Upper lobe of left lung (tissue), 6 donors: ENCODE measurements around the gene LRP2BP. TPM values are rescaled to one million over a fixed set of nuclear protein-coding genes. Genes with fewer than 3 reads are reported as not detected.
"Not testable (repeated sequence)": the region's sequence is repeated elsewhere in the genome, so short reads cannot be mapped to it uniquely, and the experiment has no call there.

ENCODE experiments used
- ATAC-seq, 2 donors: fragments of 200-7000 bp; cut with Tn5 transposase; one replicate each; pipeline ENCODE4 v1.9.1; 2022; ENCODE audit warnings: mild to moderate bottlenecking in 2 of 2, moderate library complexity in 2 of 2; ENCODE audit not compliant: low FRiP score in 2 of 2
- DNase-seq, 2 donors: peaks; one replicate each; pipeline ENCODE4 v3.0.0-alpha.2; 2019 to 2020
- H3K27ac ChIP-seq, 4 donors: fragments of 200-600 bp; sonication (generic); one replicate each; pipeline ENCODE4 v1.5.1; 2016 to 2019
- H3K27me3 ChIP-seq, 4 donors: fragments of 200-600 bp; sonication (generic); one replicate each; pipeline ENCODE4 v1.5.1; 2017 to 2019
- H3K36me3 ChIP-seq, 4 donors: fragments of 200-600 bp; sonication (generic); one replicate each; pipeline ENCODE4 v1.5.1; 2016 to 2019
- H3K4me1 ChIP-seq, 4 donors: fragments of 200-600 bp; sonication (generic); one replicate each; pipeline ENCODE4 v1.5.1; 2018 to 2019
- H3K4me3 ChIP-seq, 4 donors: fragments of 200-600 bp; sonication (generic); one replicate each; pipeline ENCODE4 v1.5.1; 2017 to 2019; ENCODE audit warnings: mild to moderate bottlenecking in 2 of 4, moderate library complexity in 1 of 4
- H3K9me3 ChIP-seq, 4 donors: fragments of 200-600 bp; sonication (generic); one replicate each; pipeline ENCODE4 v1.5.1; 2018 to 2019
- CTCF ChIP-seq, 6 experiments: fragments of 450-650 bp in 4 of 6; fragments of 200-600 bp in 2 of 6; sonication (generic) in 2 of 6; IDR thresholded peaks; one replicate each; pipeline ENCODE4 v1.5.1; 2016 to 2019; ENCODE audit warnings: antibody characterized with exemption in 6 of 6
- EP300 ChIP-seq, 4 donors: sonication (generic); formaldehyde crosslinking; IDR thresholded peaks; one replicate each; pipeline ENCODE4 v1.5.1; 2017; ENCODE audit warnings: antibody characterized with exemption in 4 of 4, control low read depth in 2 of 4
- POLR2A ChIP-seq, 4 donors: fragments of 450-650 bp; IDR thresholded peaks; one replicate each; pipeline ENCODE4 v1.5.1; 2016 to 2017; ENCODE audit warnings: antibody characterized with exemption in 4 of 4, mild to moderate bottlenecking in 2 of 4
- POLR2AphosphoS5 ChIP-seq, 2 donors: sonication (generic); formaldehyde crosslinking; IDR thresholded peaks; one replicate each; pipeline ENCODE4 v1.5.1; 2017; ENCODE audit warnings: antibody characterized with exemption in 2 of 2
- WGBS, 2 donors: methylation state at CpG; one replicate each; pipeline ENCODE4 v1.1.5; 2017 to 2018; 5-methylcytosine and 5-hydroxymethylcytosine counted together
- total RNA-seq, 6 donors: library from RNA; depleted of rRNA in 4 of 6; stranded (reverse); fragments of >200 nt in 4 of 6; gene quantifications; one replicate each; pipeline versions ENCODE4 v1.1.0 to v1.2.1, GENCODE V29; 2016 to 2021
- donor health status: DM: no; HTN: no; CAD: no; lungs with moderate emphysema.
- donor health status: DM: no; HTN: yes; CAD: no; lungs with severe emphysema.

Gene LRP2BP
- total RNA-seq, 6 donors from 2014 or later = 0.40 to 4.7 (median 1.3) TPM

GRCh38 chr4:185328586-185328985 lies 67.1 kb downstream of the LRP2BP start:
- Histone ChIP-seq H3K36me3 (peaks cover 0 to 5% (median under 1%) of the 10 kb centered on the region in 4 donors), H3K9me3 (no peaks in the 10 kb centered on the region), H3K4me1 (no peaks in the 10 kb centered on the region), H3K4me3 (no peak overlapping the region), H3K27me3 (no peaks in the 10 kb centered on the region), H3K27ac (no peak overlapping the region)
- 95 to 98% methylated on average over 7 of the region's 7 CpGs for WGBS, 2 donors
- DNase-seq (no peak), ATAC-seq (no peak)
- TF ChIP-seq POLR2A (IDR thresholded peaks at IDR 0.05) = no peak
- TF ChIP-seq POLR2AphosphoS5 (IDR thresholded peaks at IDR 0.05) = no peak
- TF ChIP-seq CTCF (IDR thresholded peaks at IDR 0.05) = no peak
- TF ChIP-seq EP300 (IDR thresholded peaks at IDR 0.05) = no peak

- not testable (repeated sequence) for ATAC-seq, H3K4me3 ChIP-seq
- 50 to 64% methylated on average over 1 of the region's 1 CpG for WGBS, 2 donors
Measured at GRCh38 chr4:185325721-185326120, 70.0 kb downstream of the LRP2BP start.

GRCh38 chr4:185324361-185324760 lies 71.4 kb downstream of the LRP2BP start:
- not testable (repeated sequence) for H3K27me3 ChIP-seq, H3K4me1 ChIP-seq, DNase-seq, ATAC-seq, H3K27ac ChIP-seq, H3K4me3 ChIP-seq, H3K9me3 ChIP-seq
- 85 to 89% methylated on average over 6 of the region's 6 CpGs for WGBS, 2 donors
- peaks cover 0 to 17% (median 3%) of the 10 kb centered on the region in 4 donors for H3K36me3 ChIP-seq

More at GRCh38 chr4:185325721-185326120, 70.0 kb downstream of the LRP2BP start:
- H3K27me3 ChIP-seq, H3K4me1 ChIP-seq, H3K27ac ChIP-seq, DNase-seq, H3K9me3 ChIP-seq, H3K36me3 ChIP-seq: not testable (repeated sequence)

DNA sequence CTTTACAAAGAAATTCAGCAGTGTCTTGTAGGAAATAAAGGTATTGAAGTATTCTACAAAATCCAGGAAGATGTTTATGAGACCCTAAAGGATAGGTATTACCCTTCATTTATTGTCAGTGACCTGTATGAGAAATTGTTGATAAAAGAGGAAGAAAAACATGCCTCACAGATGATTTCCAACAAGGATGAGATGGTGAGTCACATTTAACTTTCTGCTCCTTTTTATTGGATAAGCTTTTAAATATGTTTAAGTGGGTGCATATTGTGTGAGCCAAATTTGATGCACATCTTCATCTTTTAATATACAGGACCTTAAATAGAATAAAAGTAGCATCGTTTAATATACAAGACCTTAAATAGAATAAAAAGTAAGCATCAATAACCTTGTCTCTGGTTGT lies 72.1 kb downstream of the LRP2BP start:
- no peak overlapping the region for H3K4me3 ChIP-seq
- H3K27me3 ChIP-seq = no peaks in the 10 kb centered on the region
- DNase-seq = no peak
- 94% methylated on average over 1 of the region's 1 CpG for WGBS, 2 donors
- peaks cover 0 to 17% (median 3%) of the 10 kb centered on the region in 4 donors for H3K36me3 ChIP-seq
- ATAC-seq = no peak
- no peak overlapping the region for H3K27ac ChIP-seq
- H3K9me3 ChIP-seq = no peaks in the 10 kb centered on the region
- no peak for TF ChIP-seq POLR2A (IDR thresholded peaks at IDR 0.05)
- no peak for TF ChIP-seq POLR2AphosphoS5 (IDR thresholded peaks at IDR 0.05)
- TF ChIP-seq CTCF (IDR thresholded peaks at IDR 0.05) = no peak
- no peak for TF ChIP-seq EP300 (IDR thresholded peaks at IDR 0.05)
- no peaks in the 10 kb centered on the region for H3K4me1 ChIP-seq

GRCh38 chr4:185322803-185323202 lies 72.9 kb downstream of the LRP2BP start:
- Histone ChIP-seq H3K36me3 (peaks cover 0 to 17% (median 3%) of the 10 kb centered on the region in 4 donors), H3K4me3 (no peak overlapping the region), H3K27ac (no peak overlapping the region), H3K4me1 (no peaks in the 10 kb centered on the region), H3K9me3 (no peaks in the 10 kb centered on the region), H3K27me3 (no peaks in the 10 kb centered on the region)
- TF ChIP-seq CTCF (IDR thresholded peaks at IDR 0.05) = no peak
- no peak for TF ChIP-seq EP300 (IDR thresholded peaks at IDR 0.05)
- TF ChIP-seq POLR2A (IDR thresholded peaks at IDR 0.05) = no peak
- no peak for TF ChIP-seq POLR2AphosphoS5 (IDR thresholded peaks at IDR 0.05)
- DNase-seq (no peak), ATAC-seq (no peak)
- WGBS, 2 donors = 70 to 85% methylated on average over 2 of the region's 2 CpGs

GRCh38 chr4:185318679-185319078 lies 77.0 kb downstream of the LRP2BP start:
- Histone ChIP-seq H3K27me3 (no peaks in the 10 kb centered on the region), H3K27ac (no peak overlapping the region), H3K4me3 (no peak overlapping the region), H3K4me1 (no peaks in the 10 kb centered on the region), H3K36me3 (peaks cover 0 to 27% (median 7%) of the 10 kb centered on the region in 4 donors), H3K9me3 (no peaks in the 10 kb centered on the region)
- TF ChIP-seq POLR2A (IDR thresholded peaks at IDR 0.05) = no peak
- no peak for ATAC-seq
- 37 to 40% methylated on average over 2 of the region's 2 CpGs for WGBS, 2 donors
- no peak for DNase-seq
